HepG2 (cell line): ENCODE data around the gene UNC5C. TPM values are rescaled to one million over a fixed set of nuclear protein-coding genes. Genes with fewer than 3 reads are reported as not detected.
A peak's percentile ranks its signal among the peaks of the same experiment; 100 is the strongest.

ENCODE experiments used
- ATAC-seq: fragments of 200-7000 bp; cut with Tn5 transposase; 3 replicates; pipeline ENCODE4 v1.9.1; 2020; ENCODE audit warnings: mild to moderate bottlenecking, moderate library complexity
- BruUV-seq: library from RNA; stranded (reverse); fragments of 400-500 nt; replicated peaks from 2 replicates; lab custom pipeline; 2021; lab: Mats Ljungman, UMichigan
- CTCF ChIA-PET: fragments of 300-600 bp; formaldehyde crosslinking; extraction: SDS; loops from one replicate; lab custom pipeline; 2021; ENCODE audit warnings: low total read pairs, inconsistent platforms, low intra/inter-chr PET ratio; lab: Yijun Ruan, JAX
- POLR2A ChIA-PET: fragments of 350-600 bp; sonication (Branson Sonifier 250); formaldehyde crosslinking; loops from one replicate; lab custom pipeline; 2020; ENCODE audit warnings: antibody characterized with exemption, inconsistent platforms; lab: Yijun Ruan, JAX
- DNase-seq: peaks from one replicate; pipeline ENCODE4 v3.0.0-alpha.2; 2015; ENCODE audit warnings: low spot score
- FAIRE-seq: peaks from 3 replicates; lab custom pipeline; 2011; peaks lifted over from hg19 to GRCh38; lab: Jason Lieb, UNC
- H2AFZ ChIP-seq: one replicate; pipeline ENCODE4 v1.6.1; 2011; ENCODE audit warnings: low read length, inconsistent platforms
- H3K27ac ChIP-seq: fragments of 300-600 bp; 3 replicates; pipeline ENCODE4 v1.8.0; 2011; ENCODE audit warnings: mixed run types, mild to moderate bottlenecking, mixed read lengths, low read length, inconsistent platforms; ENCODE audit not compliant: insufficient read depth; ENCODE audit errors: extremely low read length
- H3K27me3 ChIP-seq, 2 experiments: fragments of 200-600 bp in 1 of 2; 2 replicates in 1 of 2; 3 replicates in 1 of 2; pipeline versions ENCODE4 v1.6.0 to v1.8.0; 2011; ENCODE audit warnings: low read length in 2 of 2, mild to moderate bottlenecking in 2 of 2, moderate library complexity in 2 of 2, inconsistent platforms in 1 of 2; ENCODE audit not compliant: insufficient read depth in 2 of 2, control insufficient read depth in 1 of 2
- H3K36me3 ChIP-seq, 2 experiments: fragments of 200-600 bp in 1 of 2; replicated peaks in 1 of 2; 2 replicates in 1 of 2; 3 replicates in 1 of 2; pipeline versions ENCODE4 v1.5.1 to v1.8.0; 2011; ENCODE audit warnings: low read length in 2 of 2, inconsistent platforms in 1 of 2; ENCODE audit not compliant: insufficient read depth in 2 of 2, control insufficient read depth in 1 of 2
- H3K4me1 ChIP-seq: 2 replicates; pipeline ENCODE4 v1.5.1; 2012; ENCODE audit warnings: low read length, inconsistent platforms; ENCODE audit not compliant: insufficient read depth
- H3K4me2 ChIP-seq: 2 replicates; pipeline ENCODE4 v1.6.0; 2011; ENCODE audit warnings: low read depth, low read length, inconsistent platforms
- H3K4me3 ChIP-seq, 3 experiments: fragments of 200-600 bp in 1 of 3; sonication (generic), shearing (Covaris generic) in 1 of 3; replicated peaks in 1 of 3; 2 replicates each; pipeline ENCODE4 v1.5.1; 2011 to 2016; ENCODE audit warnings: low read length in 3 of 3, inconsistent platforms in 2 of 3, low read depth in 2 of 3, mild to moderate bottlenecking in 2 of 3, control low read depth in 1 of 3, mixed read lengths in 1 of 3; ENCODE audit not compliant: insufficient read depth in 1 of 3
- H3K79me2 ChIP-seq: one replicate; pipeline ENCODE4 v1.6.1; 2011; ENCODE audit warnings: low read length, inconsistent platforms; ENCODE audit not compliant: insufficient read depth
- H3K9ac ChIP-seq: 2 replicates; pipeline ENCODE4 v1.6.0; 2011; ENCODE audit warnings: mild to moderate bottlenecking, low read depth, low read length, inconsistent platforms; ENCODE audit not compliant: insufficient read depth
- H3K9me3 ChIP-seq: 2 replicates; pipeline ENCODE4 v1.5.1; 2012; ENCODE audit warnings: mild to moderate bottlenecking, low read length
- H4K20me1 ChIP-seq: 2 replicates; pipeline ENCODE4 v1.6.0; 2011; ENCODE audit warnings: inconsistent platforms, mild to moderate bottlenecking, low read length, moderate library complexity; ENCODE audit not compliant: insufficient read depth
- CTCF ChIP-seq: sonication (generic); formaldehyde crosslinking; IDR thresholded peaks from 2 replicates; pipeline ENCODE4 v1.5.0; 2020; ENCODE audit warnings: mild to moderate bottlenecking, missing genetic modification reagents, moderate library complexity
- ETS1 ChIP-seq: sonication (generic); formaldehyde crosslinking; IDR thresholded peaks from 2 replicates; pipeline ENCODE4 v1.4.0; 2020; ENCODE audit warnings: missing genetic modification reagents
- FOXK2 ChIP-seq: fragments of 450-650 bp; IDR thresholded peaks from 2 replicates; pipeline ENCODE4 v1.6.1; 2016
- HHEX ChIP-seq: IDR thresholded peaks from 2 replicates; pipeline ENCODE4 v1.6.1; 2016; ENCODE audit warnings: control low read depth
- SMC3 ChIP-seq: IDR thresholded peaks from 2 replicates; pipeline ENCODE4 v1.6.1; 2011; ENCODE audit warnings: low read length, improper control_type of control experiment
- STAG1 ChIP-seq: sonication (generic); formaldehyde crosslinking; IDR thresholded peaks from 2 replicates; pipeline ENCODE4 v1.4.0; 2020; ENCODE audit warnings: missing genetic modification reagents
- TFAP4 ChIP-seq: sonication (generic); IDR thresholded peaks from 2 replicates; pipeline ENCODE4 v1.6.1; 2016; ENCODE audit warnings: low read depth, borderline replicate concordance
- ZKSCAN8 ChIP-seq: IDR thresholded peaks from 2 replicates; pipeline ENCODE4 v1.6.1; 2016; ENCODE audit warnings: borderline replicate concordance, missing genetic modification reagents, missing compliant biosample characterization
- ZNF367 ChIP-seq: sonication (generic); formaldehyde crosslinking; IDR thresholded peaks from 2 replicates; pipeline ENCODE4 v1.4.0; 2020; ENCODE audit warnings: missing genetic modification reagents, borderline replicate concordance
- ZNF549 ChIP-seq: sonication (generic); formaldehyde crosslinking; IDR thresholded peaks from 2 replicates; pipeline ENCODE4 v1.5.0; 2020; ENCODE audit warnings: missing genetic modification reagents
- WGBS: methylation state at CpG from one replicate; pipeline ENCODE4 v1.1.6; 2017; ENCODE audit warnings: low lambda C conversion rate; 5-methylcytosine and 5-hydroxymethylcytosine counted together
- in situ Hi-C: cut with HindIII; loops from 2 replicates; pipeline ENCODE4 v1.10.0; 2017; ENCODE audit warnings: low pct_unique_long_range_greater_than_20kb; ENCODE audit not compliant: extremely low pct_ligation_motif_present
- intact Hi-C: fragments of 100-400 bp; cut with micrococcal nuclease; formaldehyde crosslinking; loops from one replicate; pipeline ENCODE4 v1.10.0; 2022; ENCODE audit not compliant: unreplicated experiment
- polyA plus RNA-seq, 8 experiments: library from polyadenylated mRNA; depleted of rRNA in 3 of 8; stranded (reverse) in 7 of 8; unstranded in 1 of 8; fragments of >200 nt; fragmentation: Illumina TruSeq in 4 of 8; extraction: Trizol in 4 of 8; gene quantifications; 2 replicates each; pipeline versions ENCODE4 v1.2.1 to v1.2.3, GENCODE V29; 2011 to 2016; ENCODE audit warnings: low read depth in 4 of 8, missing spikeins in 1 of 8, mixed read lengths in 1 of 8; ENCODE audit not compliant: insufficient read depth in 1 of 8
- total RNA-seq, 5 experiments: library from RNA; depleted of rRNA; stranded (reverse); fragments of >200 nt; fragmentation: Illumina TruSeq; extraction: Trizol; gene quantifications; 2 replicates each; pipeline ENCODE4 v1.2.3, GENCODE V29; 2016; ENCODE audit warnings: low read depth in 1 of 5

UNC5C gene
- total and polyA plus RNA-seq, 2 of the 13 experiments (the other 11 are each of a cell fraction or from before 2014, with no cell fraction given), result not detected

- Histone ChIP-seq H3K9ac (no peak overlapping the region), H3K79me2 (no peaks in the 10 kb centered on the region), H4K20me1 (no peaks in the 10 kb centered on the region), H3K4me1 (no peaks in the 10 kb centered on the region), H3K27me3 (no peaks in the 10 kb centered on the region), H3K27ac (no peak overlapping the region), H3K4me2 (no peak overlapping the region), H2AFZ (no peak overlapping the region), H3K4me3 (no peak overlapping the region), H3K9me3 (no peaks in the 10 kb centered on the region), H3K36me3 (no peaks in the 10 kb centered on the region)
- TF ChIP-seq ZNF367 (no peak), CTCF (CRISPR knock-in tag) (peak; percentile 40), ETS1 (CRISPR knock-in tag) (no peak), ZKSCAN8 (CRISPR knock-in tag) (no peak), STAG1 (CRISPR knock-in tag) (peak; percentile 63), HHEX (CRISPR knock-in tag) (no peak), ZNF549 (CRISPR knock-in tag) (no peak), TFAP4 (no peak), SMC3 (peak; percentile 16; the same call in 1 of the 2 replicates), FOXK2 (no peak)
- in situ Hi-C loops (loop anchor here (10.0 kb wide), 1 partner anchor 500 kb away; no protein-coding TSS in a partner anchor), intact Hi-C loops (loop anchor here (1.0 kb wide), 1 partner anchor 504 kb away; no protein-coding TSS in a partner anchor)
- 42% methylated on average over 4 of the region's 4 CpGs for WGBS
- DNase-seq (peak; percentile 8), ATAC-seq (peak; percentile 60), FAIRE-seq (peak; percentile 40)
- BruUV-seq, result no TSS peak
- ChIA-PET CTCF (interaction anchor here (2.0 kb wide), 1 partner anchor 504 kb away, joined by 9 read pairs; no protein-coding TSS in a partner anchor), POLR2A (no interaction called here)
These were observed 423.8 kb downstream of the UNC5C start for GRCh38 chr4:95124906-95125504.
